HG03045 (cell line): ENCODE data around the gene TBX20.
"Not testable (repeated sequence)": the region's sequence is repeated elsewhere in the genome, so short reads cannot be mapped to it uniquely, and the experiment has no call there.

Experiments
- ATAC-seq: cut with Tn5 transposase; IDR thresholded peaks from one replicate; pipeline ENCODE4 v1.9.1; 2021; ENCODE audit warnings: mild to moderate bottlenecking, moderate library complexity; ENCODE audit not compliant: unreplicated experiment

The TBX20 gene

GRCh38 chr7:35172131-35172530 lies 81.8 kb downstream of the TBX20 start:
- not testable (repeated sequence) for ATAC-seq

- ATAC-seq: not testable (repeated sequence)
Observed at GRCh38 chr7:35167658-35168057, 86.2 kb downstream of the TBX20 start.

GRCh38 chr7:35167158-35167557 lies 86.7 kb downstream of the TBX20 start:
- not testable (repeated sequence) for ATAC-seq

- ATAC-seq: not testable (repeated sequence)
Observed at GRCh38 chr7:35161059-35161740, 92.7 kb downstream of the TBX20 start.
